Stimulated activated CD8-positive, alpha-beta memory T cell treated with anti-CD3 and anti-CD28 coated beads, Interleukin-12 subunit alpha, Interleukin-12 subunit beta, amount 100 ng/mL, for 4 hours (primary cell): ENCODE measurements around the gene PCDHGA5.
"Not testable (repeated sequence)": the region's sequence is repeated elsewhere in the genome, so short reads cannot be mapped to it uniquely, and the experiment has no call there.

Source experiments
- DNase-seq: peaks from one replicate; pipeline ENCODE4 v3.0.0-alpha.2; 2020; ENCODE audit warnings: low read depth

Gene PCDHGA5

DNA sequence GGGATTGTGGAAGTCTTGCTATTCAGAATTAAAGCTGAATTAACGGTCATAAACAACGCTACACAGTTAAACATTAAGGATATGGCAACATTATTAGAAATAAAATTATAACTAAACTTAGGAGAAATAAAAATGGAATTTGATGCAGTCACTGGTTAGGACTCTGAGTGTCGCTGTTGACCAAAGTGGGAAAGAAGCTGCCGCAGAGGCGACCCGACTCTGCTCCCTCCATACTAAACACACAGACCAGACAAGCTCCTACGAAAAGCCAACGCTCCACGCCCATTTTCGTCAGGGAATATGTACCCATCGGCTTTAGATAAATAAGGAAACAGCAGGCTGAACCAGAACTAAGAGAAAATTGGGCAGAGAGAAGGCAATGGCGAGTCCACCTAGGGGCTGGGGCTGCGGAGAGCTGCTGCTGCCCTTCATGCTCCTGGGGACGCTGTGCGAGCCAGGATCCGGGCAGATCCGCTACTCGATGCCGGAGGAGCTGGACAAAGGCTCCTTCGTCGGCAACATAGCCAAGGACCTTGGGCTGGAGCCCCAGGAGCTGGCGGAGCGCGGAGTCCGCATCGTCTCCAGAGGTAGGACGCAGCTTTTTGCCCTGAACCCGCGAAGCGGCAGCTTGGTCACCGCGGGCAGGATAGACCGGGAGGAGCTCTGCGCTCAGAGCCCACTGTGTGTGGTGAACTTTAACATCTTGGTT is at the start of gene PCDHGA5:
Gene PCDHGA5, plus strand, starts transcription at position 211 of the 709 bp plus-strand sequence. Its CDS starts 169 bp downstream, at position 380.
- no peak for DNase-seq

DNA sequence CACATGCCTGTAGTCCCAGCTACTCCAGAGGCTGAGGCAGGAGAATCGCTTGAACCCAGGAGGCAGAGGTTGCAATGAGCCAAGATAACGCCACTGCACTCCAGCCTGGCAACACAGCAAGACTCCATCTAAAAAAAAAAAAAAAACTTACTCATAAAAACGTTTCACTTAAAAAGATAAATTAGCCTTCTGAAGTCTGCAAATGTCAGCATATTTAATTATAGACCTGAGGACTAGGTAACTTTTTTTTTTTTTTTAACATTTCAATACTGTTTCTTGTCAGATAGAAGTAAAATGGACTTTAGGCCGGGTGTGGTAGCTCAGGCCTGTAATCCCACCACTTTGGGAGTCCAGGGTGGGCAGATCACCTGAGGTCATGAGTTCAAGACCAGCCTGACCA is 47.0 kb upstream of the PCDHGA5 start:
- DNase-seq: not testable (repeated sequence)

DNA sequence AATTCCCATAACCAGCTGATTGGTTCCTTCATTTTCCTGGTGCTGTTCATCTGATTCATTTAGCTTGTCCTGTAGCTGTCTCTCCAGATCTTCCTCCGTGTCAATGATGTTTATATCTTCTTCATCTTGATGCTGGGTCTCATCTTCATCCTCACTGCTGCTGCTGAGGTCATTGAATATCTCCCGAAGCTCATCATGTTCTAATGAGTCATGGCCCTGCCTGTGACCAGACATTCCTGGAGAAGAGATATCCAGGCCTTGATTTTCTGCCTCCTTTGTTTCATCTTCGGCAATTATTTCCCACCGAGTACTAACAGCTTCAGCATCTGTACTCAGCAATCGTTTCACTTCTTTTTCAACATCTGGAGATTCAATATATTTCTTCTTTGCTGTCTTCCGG is 44.8 kb upstream of the PCDHGA5 start:
- DNase-seq: no peak

DNA sequence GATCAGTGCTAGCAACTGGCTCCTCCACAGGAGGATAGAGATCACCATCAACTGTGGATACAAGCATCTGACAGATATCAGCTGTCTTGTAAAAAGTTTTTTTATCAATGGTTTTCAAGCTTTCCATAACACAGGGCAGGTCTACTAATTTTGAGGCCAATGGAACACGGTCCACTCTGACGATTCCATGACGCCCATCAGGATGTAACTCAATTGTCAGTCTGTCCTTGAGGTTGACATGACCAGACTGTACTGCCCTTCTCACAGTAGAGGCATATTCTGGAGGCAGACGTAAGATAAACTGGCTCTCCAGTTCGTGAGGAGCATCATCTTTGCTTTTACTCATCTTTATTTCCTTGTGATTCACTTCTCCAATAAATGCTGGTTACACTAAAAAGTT is 44.3 kb upstream of the PCDHGA5 start:
- no peak for DNase-seq

DNA sequence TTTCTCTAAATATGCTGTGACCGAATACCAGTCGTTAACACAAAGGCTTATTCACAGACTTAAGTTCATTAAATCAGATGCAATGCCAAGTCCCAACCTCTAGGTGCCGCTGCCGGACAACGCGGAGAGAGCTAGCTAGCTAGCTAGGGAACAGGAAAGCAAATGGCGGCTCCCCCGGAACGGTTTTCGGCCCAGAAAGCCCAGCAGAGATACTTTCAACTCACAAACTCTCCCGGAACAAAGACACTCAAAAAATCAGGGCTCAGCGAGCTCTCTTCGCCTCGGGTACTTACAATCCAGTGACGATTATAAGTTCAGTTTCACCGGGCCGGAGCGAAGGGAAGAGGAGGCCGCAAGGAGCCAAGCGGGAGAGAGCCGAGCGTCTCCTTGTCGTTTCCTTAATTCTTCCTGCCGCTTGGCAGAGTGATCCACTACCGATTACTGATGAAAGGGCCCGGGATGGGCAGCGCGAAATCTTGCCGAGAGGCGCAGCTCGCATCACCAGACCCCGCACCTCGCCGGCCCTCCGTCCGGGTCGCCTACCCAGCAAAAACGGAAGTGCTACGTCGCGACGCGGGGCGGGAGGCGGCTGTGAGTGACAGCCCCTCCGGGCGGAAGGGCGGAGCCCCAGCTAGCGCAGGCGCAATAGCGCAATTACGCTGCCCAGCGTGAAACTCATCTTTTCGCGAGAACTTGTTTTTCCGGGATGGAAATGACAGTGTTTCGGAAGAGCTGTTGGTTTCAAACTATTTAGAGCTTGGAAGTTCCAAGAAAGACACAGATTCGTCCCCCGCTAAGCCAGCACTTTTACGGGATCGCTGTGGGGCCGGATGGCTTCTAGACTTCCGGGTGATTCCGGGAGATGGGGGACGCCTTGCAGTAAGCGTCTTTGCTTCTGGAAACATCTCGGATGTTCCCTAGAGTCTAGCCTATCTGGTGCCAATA is 43.5 kb upstream of the PCDHGA5 start, which contains the start of gene TAF7:
Gene TAF7, minus strand, starts transcription at position 560 of the 945 bp plus-strand sequence. CDS start 740 bp downstream, outside the sequence.
- peak; percentile 85 for DNase-seq

DNA sequence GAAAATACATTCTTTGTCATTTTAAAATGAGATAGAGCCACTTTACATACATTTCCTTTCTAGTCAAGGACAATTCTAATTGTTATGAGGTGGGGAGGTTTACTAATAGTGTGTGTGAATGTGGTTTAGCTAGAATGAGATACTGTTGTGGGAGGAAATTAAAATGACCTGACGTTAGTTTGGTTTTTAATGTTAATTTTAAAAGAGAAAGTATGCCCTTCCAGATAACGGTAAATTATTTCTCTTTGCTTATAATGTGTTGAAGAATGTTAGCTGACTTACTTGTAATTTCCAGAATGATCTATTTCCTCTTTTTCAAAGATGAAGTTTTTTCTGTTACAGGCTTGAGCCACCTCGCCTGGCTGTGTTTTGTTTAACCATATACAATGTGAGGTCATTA is 41.7 kb upstream of the PCDHGA5 start:
- DNase-seq: no peak

DNA sequence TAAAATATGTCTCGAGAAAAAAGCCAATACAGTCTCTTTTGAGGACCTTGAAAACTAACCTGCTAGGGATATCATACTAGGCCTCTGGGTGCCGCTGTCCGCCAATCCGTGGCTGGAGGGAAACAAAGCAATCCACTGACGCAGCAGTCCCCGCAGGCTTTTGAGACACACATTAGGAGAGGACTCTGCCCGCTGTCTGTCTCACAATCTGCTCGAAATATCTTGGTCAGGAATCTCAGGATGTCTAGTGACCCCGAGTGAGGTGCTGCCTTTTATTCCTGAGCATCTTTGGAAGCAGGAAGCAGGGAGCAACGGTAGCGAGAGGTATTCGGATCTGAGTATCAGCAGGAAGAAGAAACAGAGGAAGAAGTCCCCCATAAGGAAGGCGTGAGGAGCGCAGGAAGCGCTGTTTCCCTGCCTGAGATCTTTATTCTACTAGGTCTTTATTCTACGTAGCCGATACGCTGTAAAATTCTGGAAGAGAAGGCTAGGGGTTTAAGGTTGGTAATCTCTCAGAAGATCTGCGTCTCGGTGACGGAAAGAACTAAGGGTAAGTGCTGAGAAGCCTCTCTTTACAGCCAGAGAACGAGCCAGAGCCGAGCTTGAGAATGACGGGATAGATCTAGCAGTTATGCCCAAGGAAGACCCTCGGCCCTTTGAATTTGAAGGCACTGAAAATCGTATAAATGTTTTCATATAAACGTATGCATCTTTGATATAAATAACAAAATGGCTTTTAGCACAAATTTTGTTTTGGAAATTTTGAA is 37.7 kb upstream of the PCDHGA5 start:
- DNase-seq: peak; percentile 37

DNA sequence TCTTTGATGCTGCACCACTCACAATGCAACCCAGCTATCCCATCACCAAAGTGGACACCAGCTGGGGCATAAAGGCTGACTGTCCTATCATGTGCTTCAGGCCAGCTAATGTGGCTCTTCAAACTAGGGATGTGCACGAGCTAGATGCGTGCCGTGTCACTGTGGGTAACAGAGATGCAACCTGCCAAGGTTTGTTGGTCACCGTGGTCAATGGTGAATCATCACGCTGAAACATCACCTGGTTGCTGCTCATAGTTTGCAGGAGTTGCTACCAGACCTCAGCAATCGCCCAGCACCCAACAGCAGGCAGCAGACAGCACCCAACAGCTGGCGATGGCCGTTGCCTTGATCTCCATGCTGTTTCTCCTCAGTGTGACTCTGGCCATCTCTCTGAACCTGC is 35.7 kb upstream of the PCDHGA5 start:
- DNase-seq: no peak

DNA sequence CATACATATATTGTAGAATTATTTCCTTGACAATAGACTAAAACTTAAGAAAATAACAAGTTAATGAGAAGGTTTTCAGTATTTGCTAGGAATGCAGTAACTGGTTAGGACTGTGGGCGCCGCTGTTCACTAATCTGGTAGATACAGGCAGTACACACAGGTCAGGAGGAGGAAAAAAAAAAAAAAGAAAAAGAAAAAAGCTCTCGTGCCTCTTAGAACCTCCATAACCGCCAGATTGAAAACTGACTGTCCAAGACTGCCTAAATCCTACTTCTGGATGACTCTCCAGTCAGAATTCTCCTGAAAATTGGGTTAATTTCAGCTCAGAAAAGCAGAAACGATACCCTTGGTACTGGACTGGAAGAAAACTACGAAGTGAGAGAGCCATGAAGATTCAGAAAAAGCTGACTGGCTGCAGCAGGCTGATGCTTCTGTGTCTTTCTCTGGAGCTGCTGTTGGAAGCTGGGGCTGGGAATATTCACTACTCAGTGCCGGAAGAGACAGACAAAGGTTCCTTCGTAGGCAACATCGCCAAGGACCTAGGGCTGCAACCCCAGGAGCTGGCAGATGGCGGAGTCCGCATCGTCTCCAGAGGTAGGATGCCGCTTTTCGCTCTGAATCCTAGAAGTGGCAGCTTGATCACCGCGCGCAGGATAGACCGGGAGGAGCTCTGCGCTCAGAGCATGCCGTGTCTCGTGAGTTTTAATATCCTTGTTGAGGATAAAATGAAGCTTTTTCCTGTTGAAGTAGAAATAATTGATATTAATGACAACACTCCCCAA is 33.5 kb upstream of the PCDHGA5 start, which contains the start of gene PCDHGA1:
Gene PCDHGA1, plus strand, starts transcription at position 216 of the 782 bp plus-strand sequence.
- no peak for DNase-seq

DNA sequence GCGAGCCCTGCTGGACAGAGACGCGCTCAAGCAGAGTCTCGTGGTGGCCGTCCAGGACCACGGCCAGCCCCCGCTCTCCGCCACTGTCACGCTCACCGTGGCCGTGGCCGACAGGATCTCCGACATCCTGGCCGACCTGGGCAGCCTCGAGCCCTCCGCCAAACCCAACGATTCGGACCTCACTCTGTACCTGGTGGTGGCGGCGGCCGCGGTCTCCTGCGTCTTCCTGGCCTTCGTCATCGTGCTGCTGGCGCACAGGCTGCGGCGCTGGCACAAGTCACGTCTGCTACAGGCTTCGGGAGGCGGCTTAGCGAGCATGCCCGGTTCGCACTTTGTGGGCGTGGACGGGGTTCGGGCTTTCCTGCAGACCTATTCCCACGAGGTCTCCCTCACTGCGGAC is 31.4 kb upstream of the PCDHGA5 start:
- not testable (repeated sequence) for DNase-seq

DNA sequence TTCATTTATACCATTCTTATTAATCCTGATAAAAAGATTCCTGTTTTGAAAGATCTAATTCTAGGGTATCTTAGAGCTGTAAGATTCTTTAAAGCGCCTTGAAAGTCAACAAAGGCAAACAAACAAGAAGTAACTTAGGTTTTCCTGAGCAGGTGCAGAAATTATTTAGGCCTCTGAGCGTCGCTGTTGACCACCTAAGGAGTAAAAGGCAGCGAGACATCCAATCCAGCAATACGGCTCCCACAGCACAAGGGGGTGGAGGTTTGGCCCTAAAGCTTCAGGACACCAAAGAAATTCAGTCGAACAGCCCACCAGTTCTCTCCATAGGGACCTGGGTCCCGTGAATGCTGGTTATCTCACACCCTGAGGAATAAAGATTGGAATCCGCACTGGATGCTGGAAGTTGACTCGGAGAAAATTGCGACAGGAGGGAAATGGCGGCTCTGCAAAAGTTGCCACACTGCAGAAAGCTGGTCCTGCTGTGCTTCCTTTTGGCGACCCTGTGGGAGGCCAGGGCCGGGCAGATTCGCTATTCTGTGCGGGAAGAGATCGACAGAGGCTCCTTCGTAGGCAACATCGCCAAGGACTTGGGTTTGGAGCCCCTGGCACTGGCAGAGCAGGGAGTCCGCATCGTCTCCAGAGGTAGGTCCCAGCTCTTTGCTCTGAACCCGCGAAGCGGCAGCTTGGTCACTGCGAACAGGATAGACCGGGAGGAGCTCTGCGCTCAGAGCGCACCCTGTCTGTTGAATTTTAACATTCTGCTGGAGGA is 25.2 kb upstream of the PCDHGA5 start, which contains the start of gene PCDHGA2:
Gene PCDHGA2, plus strand, starts transcription at position 223 of the 769 bp plus-strand sequence.
- no peak for DNase-seq

DNA sequence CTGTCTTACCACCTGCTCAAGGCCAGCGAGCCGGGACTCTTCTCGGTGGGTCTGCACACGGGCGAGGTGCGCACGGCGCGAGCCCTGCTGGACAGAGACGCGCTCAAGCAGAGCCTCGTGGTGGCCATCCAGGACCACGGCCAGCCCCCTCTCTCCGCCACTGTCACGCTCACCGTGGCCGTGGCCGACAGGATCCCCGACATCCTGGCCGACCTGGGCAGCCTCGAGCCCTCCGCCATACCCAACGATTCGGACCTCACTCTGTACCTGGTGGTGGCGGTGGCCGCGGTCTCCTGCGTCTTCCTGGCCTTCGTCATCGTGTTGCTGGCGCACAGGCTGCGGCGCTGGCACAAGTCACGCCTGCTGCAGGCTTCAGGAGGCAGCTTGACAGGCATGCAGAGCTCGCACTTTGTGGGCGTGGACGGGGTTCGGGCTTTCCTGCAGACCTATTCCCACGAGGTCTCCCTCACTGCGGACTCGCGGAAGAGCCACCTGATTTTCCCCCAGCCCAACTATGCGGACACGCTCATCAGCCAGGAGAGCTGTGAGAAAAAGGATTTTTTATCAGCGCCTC is 23.1 kb upstream of the PCDHGA5 start:
- not testable (repeated sequence) for DNase-seq

DNA sequence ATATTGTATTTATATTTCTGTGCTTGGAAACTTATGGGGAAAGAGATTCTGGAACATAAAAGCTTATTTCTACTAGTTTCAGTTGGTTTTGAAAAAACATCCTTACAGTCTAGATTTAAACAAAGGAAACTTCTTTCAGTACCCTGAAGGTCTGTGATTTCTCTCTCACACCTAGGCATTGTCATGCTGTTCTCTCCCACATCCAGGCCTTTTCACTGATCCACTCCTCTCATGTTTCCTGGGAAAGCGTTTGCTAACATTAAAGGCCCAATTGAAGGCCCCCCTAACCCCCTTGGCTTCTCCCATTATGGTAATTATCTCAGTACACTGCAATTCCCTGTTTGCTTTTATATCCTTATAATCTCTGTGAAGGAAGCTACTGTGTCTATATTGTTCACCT is 21.2 kb upstream of the PCDHGA5 start:
- no peak for DNase-seq

DNA sequence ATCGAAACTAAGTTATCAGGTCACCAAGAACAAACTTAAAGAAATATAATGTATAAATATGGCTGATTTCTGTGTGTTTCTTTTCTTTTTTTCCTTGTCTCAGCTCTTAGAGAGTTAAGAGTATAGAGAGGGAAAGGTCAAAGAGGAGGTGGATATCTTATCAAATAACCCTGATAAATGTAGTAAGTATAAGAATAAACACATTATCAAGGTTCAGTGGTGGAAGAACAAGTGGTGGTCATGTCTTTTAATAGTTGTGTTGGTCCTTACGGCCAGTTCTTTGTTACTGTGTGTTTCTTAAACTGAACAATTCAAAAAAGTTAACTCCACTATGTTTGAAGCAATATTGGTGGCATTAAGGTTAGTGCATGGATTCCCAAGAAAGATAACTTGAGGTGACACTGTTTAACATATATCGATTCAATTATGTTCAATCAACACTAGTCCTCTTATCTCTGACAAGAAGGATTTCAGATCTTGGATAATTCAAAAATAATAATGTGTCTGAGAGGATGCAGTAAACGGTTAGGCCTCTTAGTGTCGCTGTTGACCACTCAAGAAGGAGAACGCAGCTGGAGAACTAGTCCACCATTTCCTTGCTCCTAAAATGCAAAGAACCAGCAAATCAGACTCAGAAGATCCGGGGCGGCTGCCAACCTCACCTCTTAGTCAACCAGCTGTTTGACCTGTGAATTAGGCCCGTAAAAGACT is 20.6 kb upstream of the PCDHGA5 start, which contains the start of gene PCDHGA3:
Gene PCDHGA3, plus strand, starts transcription at position 588 of the 711 bp plus-strand sequence. CDS start 205 bp downstream, outside the sequence.
- DNase-seq: no peak

DNA sequence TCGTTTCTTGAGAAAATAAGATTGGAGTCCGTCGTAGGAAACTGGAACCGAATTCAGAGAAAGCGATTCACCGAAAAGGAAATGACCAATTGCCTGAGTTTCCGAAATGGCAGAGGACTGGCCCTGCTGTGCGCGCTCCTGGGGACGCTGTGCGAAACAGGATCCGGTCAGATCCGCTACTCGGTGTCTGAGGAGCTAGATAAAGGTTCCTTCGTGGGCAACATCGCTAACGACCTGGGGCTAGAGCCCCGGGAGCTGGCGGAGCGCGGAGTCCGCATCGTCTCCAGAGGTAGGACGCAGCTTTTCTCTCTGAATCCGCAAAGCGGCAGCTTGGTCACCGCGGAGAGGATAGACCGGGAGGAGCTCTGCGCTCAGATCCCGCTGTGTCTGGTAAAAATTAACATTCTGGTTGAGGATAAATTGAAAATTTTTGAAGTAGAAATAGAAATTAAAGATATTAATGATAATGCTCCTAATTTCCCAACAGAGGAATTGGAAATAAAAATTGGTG is 20.0 kb upstream of the PCDHGA5 start:
- DNase-seq: no peak

DNA sequence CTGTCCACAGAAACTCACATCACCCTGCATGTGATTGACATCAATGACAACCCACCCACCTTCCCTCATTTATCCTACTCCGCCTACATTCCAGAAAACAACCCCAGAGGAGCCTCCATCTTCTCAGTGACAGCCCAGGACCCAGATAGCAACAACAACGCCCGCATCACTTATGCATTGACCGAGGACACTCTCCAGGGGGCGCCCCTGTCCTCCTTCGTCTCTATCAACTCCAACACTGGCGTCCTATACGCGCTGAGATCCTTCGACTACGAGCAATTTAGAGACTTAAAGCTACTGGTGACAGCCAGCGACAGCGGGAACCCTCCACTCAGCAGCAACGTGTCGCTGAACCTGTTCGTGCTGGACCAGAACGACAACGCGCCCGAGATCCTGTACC is 18.6 kb upstream of the PCDHGA5 start:
- DNase-seq: no peak

DNA sequence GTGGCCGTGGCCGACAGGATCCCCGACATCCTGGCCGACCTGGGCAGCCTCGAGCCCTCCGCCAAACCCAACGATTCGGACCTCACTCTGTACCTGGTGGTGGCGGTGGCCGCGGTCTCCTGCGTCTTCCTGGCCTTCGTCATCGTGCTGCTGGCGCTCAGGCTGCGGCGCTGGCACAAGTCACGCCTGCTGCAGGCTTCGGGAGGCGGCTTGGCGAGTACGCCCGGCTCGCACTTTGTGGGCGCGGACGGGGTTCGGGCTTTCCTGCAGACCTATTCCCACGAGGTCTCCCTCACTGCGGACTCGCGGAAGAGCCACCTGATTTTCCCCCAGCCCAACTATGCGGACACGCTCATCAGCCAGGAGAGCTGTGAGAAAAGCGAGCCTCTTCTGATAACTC is 17.9 kb upstream of the PCDHGA5 start:
- DNase-seq: not testable (repeated sequence)

DNA sequence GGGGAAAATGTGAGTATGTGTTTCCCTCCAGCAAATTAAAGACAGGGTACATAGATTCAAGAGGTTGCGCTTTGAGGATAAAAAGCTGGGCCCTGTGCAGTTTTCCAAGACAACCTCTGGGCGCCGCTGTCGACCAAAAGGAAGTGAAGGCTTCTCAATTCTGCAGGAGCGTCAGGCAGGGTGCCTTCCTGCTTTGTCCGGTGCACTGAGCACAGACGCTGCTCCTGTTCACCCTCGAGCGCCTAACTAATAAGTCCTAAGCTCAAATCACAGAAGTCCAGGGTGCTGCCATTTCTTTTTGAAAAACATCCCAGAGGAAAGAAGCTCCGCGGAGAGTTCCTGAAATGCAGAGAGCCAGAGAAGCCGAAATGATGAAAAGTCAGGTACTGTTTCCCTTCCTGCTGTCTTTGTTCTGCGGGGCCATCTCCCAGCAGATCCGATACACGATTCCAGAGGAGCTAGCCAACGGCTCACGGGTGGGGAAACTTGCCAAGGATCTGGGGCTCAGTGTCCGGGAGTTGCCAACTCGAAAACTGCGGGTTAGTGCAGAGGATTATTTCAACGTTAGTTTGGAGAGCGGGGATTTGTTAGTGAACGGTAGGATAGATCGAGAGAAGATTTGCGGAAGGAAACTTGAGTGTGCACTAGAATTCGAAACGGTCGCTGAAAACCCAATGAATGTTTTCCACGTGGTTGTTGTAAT is 13.9 kb upstream of the PCDHGA5 start, which contains the start of gene PCDHGB1:
Gene PCDHGB1, plus strand, starts transcription at position 183 of the 703 bp plus-strand sequence. Its CDS starts 162 bp downstream, at position 345.
- DNase-seq: no peak
